Germinal center (tissue), 1 donor: Measurements from ENCODE around the gene FBXO34.
A peak's percentile ranks its signal among the peaks of the same experiment; 100 is the strongest.
"Not testable (repeated sequence)": the region's sequence is repeated elsewhere in the genome, so short reads cannot be mapped to it uniquely, and the experiment has no call there.

Experiments used
- DNase-seq: peaks from one replicate; pipeline ENCODE4 v3.0.0; 2012; ENCODE audit warnings: mixed read lengths, low spot score

FBXO34 gene

DNA sequence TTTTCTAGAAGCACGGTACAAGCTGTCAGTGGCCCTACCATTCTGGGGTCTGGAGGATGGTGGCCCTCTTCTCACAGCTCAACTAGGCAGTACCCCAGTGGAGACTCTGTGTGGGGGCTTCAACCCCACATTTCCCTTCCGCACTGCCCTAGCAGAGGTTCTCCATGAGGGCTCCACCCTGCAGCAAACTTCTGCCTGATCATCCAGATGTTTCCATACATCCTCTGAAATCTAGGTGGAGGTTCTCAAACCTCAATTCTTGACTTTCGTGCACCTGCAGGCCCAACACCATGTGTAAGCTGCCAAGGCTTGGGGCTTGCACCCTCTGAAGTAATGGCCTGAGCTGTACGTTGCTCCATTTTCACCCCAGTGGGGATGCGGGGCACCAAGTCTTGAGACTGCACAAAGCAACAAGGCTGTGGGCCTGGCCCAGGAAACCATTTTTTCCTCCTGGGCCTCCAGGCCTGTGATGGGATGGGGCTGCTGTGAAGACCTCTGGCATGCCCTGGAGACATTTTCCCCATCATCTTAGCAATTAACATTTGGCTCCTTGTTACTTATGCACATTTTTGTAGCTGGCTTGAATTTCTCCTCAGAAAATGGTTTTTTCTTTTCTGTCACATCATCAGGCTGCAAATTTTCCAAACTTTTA is 41.3 kb downstream of the FBXO34 start:
- DNase-seq: not testable (repeated sequence)

DNA sequence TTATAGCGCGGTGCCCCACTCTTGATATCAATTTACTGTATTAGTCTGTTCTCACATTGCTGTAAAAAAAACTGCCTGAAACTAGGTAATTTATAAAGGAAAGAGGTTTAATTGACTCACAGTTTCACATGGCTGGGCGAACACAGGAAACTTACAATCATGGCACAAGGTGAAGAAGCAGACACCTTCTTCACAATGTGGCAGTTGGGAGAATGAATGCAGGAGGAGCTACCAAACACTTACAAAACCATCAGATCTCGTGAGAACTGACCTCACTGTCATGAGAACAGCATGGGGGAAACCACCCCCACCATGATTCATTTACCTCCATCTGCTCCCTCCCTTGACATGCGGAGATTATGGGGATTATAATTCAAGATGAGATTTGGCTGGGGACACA is 42.3 kb downstream of the FBXO34 start:
- no peak for DNase-seq

DNA sequence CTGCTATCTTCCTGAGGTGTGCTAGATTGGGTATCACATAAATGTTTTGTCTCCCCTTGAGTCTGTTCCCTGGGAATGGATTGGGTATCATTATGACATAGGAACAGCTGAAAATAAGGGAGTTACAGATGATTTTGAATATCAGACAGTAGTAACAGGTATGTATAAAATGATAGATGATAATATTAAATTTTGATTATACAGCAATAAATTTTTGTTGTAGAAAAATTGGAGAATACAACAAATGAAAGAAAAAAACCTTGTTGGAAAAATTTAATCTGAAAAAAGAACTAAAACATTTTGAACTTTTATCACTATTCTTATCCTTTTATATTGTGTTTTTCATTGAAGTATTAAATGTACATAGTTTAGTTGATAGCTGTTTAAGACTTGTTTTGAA is 43.2 kb downstream of the FBXO34 start:
- no peak for DNase-seq

GRCh38 chr14:55316564-55316963 is 45.3 kb downstream of the FBXO34 start:
- DNase-seq: no peak

DNA sequence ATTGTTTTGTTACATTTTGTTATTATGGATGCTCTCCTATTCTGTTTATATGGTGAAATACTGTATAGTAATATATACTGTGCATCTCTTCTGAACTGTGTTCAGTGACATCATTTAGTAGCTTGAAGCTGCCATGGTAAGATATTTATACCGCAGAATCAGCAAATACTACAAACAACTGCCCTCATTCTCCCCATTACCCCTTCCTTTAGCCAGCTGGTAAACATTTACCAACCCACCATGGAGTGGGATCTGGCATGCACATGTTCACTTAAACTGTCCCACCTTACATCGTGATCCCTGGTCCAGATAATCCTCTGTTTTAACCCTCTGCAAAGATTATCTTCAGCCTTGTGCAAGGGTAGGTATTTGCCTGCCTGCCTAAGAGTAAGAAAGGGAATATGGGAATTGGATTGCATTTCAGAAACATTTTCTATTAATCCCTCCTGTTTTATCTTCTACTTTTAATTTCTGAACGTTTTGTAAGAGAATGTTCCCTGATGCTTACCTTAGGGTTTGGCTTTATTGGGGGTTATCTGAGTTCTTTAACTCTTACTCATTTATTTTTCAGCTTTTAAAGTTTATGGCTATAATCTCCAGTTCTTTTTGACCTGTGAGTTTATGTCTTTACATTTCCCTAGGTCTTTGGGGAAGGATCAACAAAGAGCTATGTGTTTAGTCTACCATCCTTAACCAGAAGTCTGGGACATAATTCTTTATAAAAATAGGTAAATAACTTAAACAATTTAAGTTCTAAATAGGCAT is 46.5 kb downstream of the FBXO34 start:
- DNase-seq: no peak

- DNase-seq: no peak
Measured at GRCh38 chr14:55318694-55319093, 47.5 kb downstream of the FBXO34 start.

DNA sequence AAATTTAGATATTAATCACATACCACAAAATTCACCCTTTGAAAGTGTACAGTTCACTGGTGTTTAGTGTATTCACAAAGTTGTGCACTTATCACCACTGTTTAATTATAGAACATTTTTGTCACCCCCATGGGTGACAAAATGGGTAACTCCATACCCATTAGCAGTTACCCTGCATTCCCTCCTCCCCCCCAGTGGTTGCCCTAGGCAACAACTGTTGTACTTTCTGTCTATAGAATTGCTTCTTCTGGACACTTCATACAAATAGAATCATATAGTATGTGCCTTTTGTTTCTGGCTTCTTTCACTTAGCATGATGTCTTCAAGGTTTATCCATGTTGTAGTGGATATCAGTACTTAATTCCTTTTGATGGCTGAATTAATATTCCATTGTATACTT is 52.7 kb downstream of the FBXO34 start:
- DNase-seq: no peak

- DNase-seq: no peak
Measured at GRCh38 chr14:55324812-55325211, 53.6 kb downstream of the FBXO34 start.

GRCh38 chr14:55327179-55327578 is 56.0 kb downstream of the FBXO34 start:
- peak; percentile 8 for DNase-seq

GRCh38 chr14:55328317-55328716 is 57.1 kb downstream of the FBXO34 start:
- no peak for DNase-seq

DNA sequence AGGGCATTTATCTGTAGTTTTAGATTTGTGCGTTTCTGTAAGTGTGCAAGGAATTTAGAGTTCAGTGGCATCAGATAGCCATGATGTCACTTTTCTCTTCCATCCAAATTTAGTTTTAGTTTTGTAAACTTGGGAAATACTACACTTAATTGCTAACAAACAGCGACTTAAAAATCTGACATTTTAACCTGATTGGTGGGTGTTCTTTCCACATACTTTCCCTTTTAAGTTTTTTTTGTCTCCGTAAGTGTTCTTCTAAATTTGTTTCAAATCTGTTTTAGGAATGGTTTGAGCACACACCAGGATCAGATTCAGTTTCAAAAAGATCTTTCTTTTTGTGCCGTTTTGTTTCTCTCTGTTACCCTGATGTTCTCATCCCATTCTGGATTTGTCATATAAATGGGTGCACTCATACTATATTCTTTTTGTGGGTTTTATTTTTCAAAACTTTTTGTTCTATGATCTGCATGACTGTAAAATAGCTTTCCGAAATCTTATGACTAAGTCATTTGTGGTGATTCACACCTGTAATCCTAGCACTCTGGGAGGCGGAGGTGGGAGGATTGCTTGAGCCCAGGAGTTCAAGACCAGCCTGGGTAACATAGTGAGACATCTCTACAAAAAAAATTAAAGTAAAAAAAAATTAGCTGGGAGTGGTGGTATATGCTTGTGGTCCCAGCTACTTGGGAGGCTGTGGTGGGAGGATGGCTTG is 58.9 kb downstream of the FBXO34 start:
- DNase-seq: no peak

DNA sequence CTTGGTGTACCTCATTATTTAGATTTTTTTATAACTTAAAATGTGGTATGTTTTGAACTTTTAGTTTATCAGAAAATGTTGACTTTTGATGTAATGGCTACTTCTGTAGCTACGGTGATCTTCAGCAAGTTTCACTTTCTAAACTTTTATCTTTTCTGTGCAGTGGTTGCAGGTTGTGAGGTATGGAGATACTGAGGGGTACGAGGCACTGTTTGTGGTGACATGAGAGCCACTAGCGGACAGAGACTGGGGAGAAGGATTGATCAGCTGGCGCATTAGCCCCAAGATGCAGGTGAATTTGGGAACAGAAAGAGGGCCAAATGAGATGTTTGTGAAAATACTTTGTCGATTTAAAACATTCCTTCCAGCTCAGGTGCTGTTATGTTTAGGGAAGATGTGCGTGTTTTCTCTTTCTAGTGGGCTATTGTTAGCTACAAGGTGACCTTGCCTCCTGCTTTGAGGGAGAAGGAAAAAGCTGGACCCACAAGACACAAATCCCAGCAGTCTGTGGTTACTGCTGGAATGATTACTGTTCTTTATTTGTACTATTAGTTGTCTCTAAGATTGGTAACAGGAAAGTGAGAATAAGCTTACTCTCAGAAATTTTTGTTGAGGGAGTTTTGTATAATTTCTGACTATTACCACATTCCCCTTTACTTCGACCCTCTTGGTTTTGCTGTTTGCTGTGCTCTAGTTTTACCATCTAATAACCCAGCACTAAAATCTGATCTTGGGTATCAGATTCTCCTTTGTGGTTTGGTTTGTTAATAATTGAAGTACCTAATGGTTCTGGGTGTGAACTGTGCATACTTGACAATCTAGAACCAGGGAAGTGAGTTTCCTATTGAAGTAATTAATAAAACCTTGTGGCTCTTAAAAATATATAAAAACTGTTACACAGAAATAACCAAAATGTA is 61.7 kb downstream of the FBXO34 start:
- no peak for DNase-seq

- no peak for DNase-seq
Measured at GRCh38 chr14:55333711-55334485, 62.7 kb downstream of the FBXO34 start.

DNA sequence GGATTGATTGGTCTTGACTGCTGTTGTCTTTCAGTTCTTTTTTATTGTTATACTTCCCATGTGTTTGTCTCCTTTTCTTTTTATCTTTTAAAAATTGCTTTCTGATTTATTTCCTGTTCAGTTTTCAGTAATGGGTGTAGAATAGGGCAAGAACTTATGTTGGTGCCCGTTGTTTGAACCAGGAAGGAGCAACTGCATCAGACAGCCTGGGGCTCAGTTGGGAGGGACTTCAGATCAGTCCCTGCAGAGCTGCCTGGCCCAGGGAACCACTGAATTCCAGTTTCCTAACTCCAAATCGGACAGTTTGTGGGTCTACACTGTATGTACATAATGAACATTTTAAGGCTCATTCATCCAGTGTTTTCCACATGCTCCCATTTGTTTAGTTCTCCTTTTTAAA is 64.9 kb downstream of the FBXO34 start:
- DNase-seq: no peak

GRCh38 chr14:55336691-55337090 is 65.5 kb downstream of the FBXO34 start:
- no peak for DNase-seq

DNA sequence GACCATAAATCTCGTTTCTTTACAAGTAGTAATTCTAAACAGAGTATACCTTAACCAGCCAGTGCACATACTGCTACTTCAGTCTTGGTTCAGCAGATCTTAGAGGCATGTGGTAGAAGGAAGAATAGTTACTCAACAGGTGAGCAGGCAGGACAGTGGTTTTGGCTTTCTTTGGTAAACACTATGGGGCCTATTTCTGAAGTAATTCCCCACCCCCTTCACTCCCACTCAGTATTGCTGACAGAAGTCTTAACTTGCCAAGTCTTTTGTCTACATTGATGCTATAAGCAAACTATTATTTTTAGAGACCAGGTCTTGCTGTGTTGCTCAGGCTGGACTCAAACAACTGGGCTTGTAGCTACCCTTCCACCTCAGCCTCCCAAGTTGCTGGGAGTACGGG is 68.5 kb downstream of the FBXO34 start:
- DNase-seq: no peak

DNA sequence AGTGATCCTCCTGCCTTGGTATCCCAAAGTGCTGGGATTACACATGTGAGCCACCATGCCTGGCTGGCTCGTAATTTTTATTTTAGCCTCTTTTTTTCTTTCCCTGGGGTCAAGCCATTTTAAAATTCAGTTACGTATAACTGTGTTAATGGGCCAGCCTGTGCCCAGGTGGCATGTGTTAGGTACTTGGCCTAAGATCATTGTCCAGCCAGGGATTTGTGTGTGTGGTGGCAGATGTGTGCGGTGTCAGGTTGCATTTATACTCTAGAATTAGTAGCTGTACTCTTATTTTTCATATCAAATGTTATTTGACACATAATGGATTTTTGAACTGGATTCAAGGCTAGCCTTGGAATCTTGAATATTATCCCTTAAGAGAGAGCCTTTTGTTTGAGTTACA is 69.3 kb downstream of the FBXO34 start:
- DNase-seq: no peak

DNA sequence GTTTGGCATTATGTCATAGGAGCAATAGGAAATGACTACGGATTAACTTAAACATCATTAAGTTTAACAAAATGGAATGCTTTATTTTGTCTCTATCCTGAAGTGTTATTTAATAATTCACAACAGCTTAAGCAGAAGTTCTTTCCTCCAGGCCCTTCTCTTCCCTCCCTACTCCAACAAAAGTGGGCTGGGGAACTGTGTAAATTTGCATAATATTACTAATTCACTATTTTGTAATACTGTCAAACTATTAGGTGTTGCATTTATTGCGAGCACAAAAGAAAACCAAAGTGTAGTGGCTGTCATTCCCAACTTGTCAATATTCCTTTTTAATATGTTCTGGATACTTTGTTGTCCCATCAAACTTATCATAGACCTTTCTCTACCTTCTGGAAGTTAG is 70.6 kb downstream of the FBXO34 start:
- DNase-seq: no peak

DNA sequence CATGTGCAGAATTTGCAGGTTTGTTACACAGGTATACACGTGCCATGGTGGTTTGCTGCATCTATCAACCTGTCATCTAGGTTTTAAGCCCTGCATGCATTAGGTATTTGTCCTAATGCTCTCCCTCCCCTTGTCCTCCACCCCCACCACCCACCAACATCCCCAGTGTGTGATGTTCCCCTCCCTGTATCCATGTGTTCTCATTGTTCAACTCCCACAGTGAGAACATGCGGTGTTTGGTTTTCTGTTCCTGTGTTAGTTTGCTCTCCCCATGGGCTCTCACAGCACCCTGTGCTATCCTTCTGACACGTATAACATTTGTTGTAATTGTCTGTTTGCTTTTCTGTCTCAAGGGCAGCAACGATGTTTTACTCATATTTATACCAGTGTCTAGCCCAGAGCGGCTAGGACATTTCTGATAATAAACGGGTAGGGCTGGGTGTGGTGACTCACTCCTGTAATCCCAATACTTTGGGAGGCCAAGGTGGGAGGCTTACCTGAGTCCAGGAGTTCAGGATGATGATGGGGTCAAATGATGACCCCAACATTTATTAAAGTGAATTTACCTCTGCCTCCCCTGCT is 73.5 kb downstream of the FBXO34 start:
- DNase-seq: not testable (repeated sequence)

DNA sequence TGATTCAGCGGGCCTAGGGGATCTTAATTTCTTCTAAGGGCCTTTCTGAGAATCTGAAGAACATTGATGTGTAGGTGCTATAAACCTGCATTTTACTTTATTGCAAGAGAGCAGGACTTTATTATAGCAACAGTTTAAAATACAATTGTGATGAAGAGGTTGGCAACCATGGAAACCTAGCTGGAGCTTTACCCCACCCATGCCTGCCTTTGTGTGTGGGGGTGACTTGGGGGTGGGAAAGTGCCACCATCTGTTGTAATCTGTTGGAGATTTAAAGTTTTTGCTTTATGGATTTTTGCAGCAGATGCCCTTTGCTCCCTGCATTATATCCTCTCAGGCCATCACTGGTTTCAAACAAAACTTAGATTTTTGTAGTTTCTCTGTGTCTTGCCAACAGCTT is 75.8 kb downstream of the FBXO34 start:
- no peak for DNase-seq

GRCh38 chr14:55347748-55348147 is 76.5 kb downstream of the FBXO34 start:
- no peak for DNase-seq
